Measurements from ENCODE around the gene PPFIA1.
"Not testable (repeated sequence)": the region's sequence is repeated elsewhere in the genome, so short reads cannot be mapped to it uniquely, and the experiment has no call there.

The PPFIA1 gene

GRCh38 chr11:70328556-70328955 lies 58.1 kb downstream of the PPFIA1 start:
- no peak for DNase-seq

GRCh38 chr11:70331320-70331843 lies 60.9 kb downstream of the PPFIA1 start:
- not testable (repeated sequence) for DNase-seq

GRCh38 chr11:70331901-70332300 lies 61.4 kb downstream of the PPFIA1 start:
- DNase-seq, result no peak

- no peak for DNase-seq
Measured at GRCh38 chr11:70332567-70332966, 62.1 kb downstream of the PPFIA1 start.

GRCh38 chr11:70333261-70333660 lies 62.8 kb downstream of the PPFIA1 start:
- no peak for DNase-seq

GRCh38 chr11:70334351-70334995 lies 64.0 kb downstream of the PPFIA1 start:
- no peak for DNase-seq

GRCh38 chr11:70335511-70335910 lies 65.0 kb downstream of the PPFIA1 start:
- no peak for DNase-seq

- no peak for DNase-seq
Measured at GRCh38 chr11:70338594-70338993, 68.1 kb downstream of the PPFIA1 start.

GRCh38 chr11:70339066-70339465 lies 68.6 kb downstream of the PPFIA1 start:
- DNase-seq, result no peak

GRCh38 chr11:70341881-70342429 lies 71.5 kb downstream of the PPFIA1 start:
- no peak for DNase-seq

GRCh38 chr11:70343636-70344035 lies 73.1 kb downstream of the PPFIA1 start:
- DNase-seq, result no peak

GRCh38 chr11:70348191-70348590 lies 77.7 kb downstream of the PPFIA1 start:
- no peak for DNase-seq

GRCh38 chr11:70348608-70349007 lies 78.1 kb downstream of the PPFIA1 start:
- DNase-seq, result no peak

- DNase-seq, result no peak
Measured at GRCh38 chr11:70351646-70352045, 81.2 kb downstream of the PPFIA1 start.

GRCh38 chr11:70352100-70352499 lies 81.6 kb downstream of the PPFIA1 start:
- no peak for DNase-seq

GRCh38 chr11:70352601-70353000 lies 82.1 kb downstream of the PPFIA1 start:
- no peak for DNase-seq

GRCh38 chr11:70353329-70353728 lies 82.8 kb downstream of the PPFIA1 start:
- DNase-seq, result no peak

GRCh38 chr11:70353900-70354568 lies 83.5 kb downstream of the PPFIA1 start:
- no peak for DNase-seq

GRCh38 chr11:70354629-70355028 lies 84.1 kb downstream of the PPFIA1 start:
- DNase-seq, result no peak

- DNase-seq, result no peak
Measured at GRCh38 chr11:70358753-70359152, 88.3 kb downstream of the PPFIA1 start.

- no peak for DNase-seq
Measured at GRCh38 chr11:70359451-70360205, 89.1 kb downstream of the PPFIA1 start.

GRCh38 chr11:70360211-70360610 lies 89.7 kb downstream of the PPFIA1 start:
- DNase-seq, result no peak

GRCh38 chr11:70364178-70364577 lies 93.7 kb downstream of the PPFIA1 start:
- DNase-seq, result no peak
